Measurements from ENCODE around the gene MRPL11.

DNA sequence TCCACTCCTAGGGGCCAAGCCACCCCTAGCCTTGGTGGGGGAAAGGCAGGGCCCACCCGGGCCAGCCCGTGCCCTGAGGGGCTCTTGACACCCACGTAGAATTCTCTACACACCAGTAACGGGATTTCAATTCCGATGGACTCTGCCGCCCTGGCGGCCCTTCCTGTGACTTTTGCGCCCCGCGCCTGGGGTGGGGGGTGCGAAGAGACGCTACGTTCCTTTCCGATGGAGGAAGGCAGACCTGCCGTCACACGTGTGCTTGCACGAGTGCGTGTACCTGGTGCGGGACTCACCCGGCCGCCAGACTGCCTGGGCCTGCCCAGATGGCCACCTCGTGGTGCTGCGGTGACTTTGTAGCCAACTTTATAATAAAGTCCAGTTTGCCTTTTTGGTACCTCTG is 12.3 kb downstream of the MRPL11 start:
- no peak for TF ChIP-seq EZH2phosphoT487 (IDR thresholded peaks at IDR 0.05; ENCODE audit: low read depth)
- TF ChIP-seq, protein P1, sequence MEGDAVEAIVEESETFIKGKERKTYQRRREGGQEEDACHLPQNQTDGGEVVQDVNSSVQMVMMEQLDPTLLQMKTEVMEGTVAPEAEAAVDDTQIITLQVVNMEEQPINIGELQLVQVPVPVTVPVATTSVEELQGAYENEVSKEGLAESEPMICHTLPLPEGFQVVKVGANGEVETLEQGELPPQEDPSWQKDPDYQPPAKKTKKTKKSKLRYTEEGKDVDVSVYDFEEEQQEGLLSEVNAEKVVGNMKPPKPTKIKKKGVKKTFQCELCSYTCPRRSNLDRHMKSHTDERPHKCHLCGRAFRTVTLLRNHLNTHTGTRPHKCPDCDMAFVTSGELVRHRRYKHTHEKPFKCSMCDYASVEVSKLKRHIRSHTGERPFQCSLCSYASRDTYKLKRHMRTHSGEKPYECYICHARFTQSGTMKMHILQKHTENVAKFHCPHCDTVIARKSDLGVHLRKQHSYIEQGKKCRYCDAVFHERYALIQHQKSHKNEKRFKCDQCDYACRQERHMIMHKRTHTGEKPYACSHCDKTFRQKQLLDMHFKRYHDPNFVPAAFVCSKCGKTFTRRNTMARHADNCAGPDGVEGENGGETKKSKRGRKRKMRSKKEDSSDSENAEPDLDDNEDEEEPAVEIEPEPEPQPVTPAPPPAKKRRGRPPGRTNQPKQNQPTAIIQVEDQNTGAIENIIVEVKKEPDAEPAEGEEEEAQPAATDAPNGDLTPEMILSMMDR (IDR thresholded peaks at IDR 0.05; ENCODE audit: low read depth, low read length): no peak
